Panc1 (cell line): ENCODE results near the gene SFT2D2. TPM values are rescaled to one million over a fixed set of nuclear protein-coding genes. Genes with fewer than 3 reads are reported as not detected.

ENCODE experiments used
- ATAC-seq: fragments of 200-7000 bp; cut with Tn5 transposase; 2 replicates; pipeline ENCODE4 v1.9.1; 2020; ENCODE audit warnings: mild to moderate bottlenecking, moderate library complexity
- BruUV-seq: library from RNA; stranded (reverse); fragments of 400-500 nt; replicated peaks from 2 replicates; lab custom pipeline; 2021; lab: Mats Ljungman, UMichigan
- CTCF ChIA-PET: fragments of 300-600 bp; sonication (Branson Sonifier 250); formaldehyde crosslinking; loops from one replicate; lab custom pipeline; 2022; ENCODE audit warnings: antibody characterized with exemption; lab: Charles Lee
- POLR2A ChIA-PET: fragments of 300-600 bp; sonication (Branson Sonifier 250); formaldehyde crosslinking; loops from one replicate; lab custom pipeline; 2022; ENCODE audit warnings: antibody characterized with exemption; lab: Charles Lee
- DNase-seq: peaks from one replicate; pipeline ENCODE4 v3.0.0-alpha.2; 2010; ENCODE audit warnings: low read depth, low spot score
- H3K27ac ChIP-seq: 2 replicates; pipeline ENCODE4 v1.5.1; 2011; ENCODE audit warnings: mild to moderate bottlenecking, low read length, inconsistent platforms
- H3K27me3 ChIP-seq: fragments of 200-500 bp; sonication (Bioruptor generic); 2 replicates; pipeline ENCODE4 v1.6.0; 2014; ENCODE audit warnings: low read length, inconsistent platforms; ENCODE audit not compliant: control insufficient read depth, insufficient read depth
- H3K36me3 ChIP-seq: fragments of 200-500 bp; sonication (Bioruptor generic); 2 replicates; pipeline ENCODE4 v1.5.1; 2014; ENCODE audit warnings: inconsistent platforms, mild to moderate bottlenecking, low read length, moderate library complexity; ENCODE audit not compliant: control insufficient read depth, insufficient read depth
- H3K4me1 ChIP-seq: 2 replicates; pipeline ENCODE4 v1.5.1; 2011; ENCODE audit warnings: inconsistent platforms, mild to moderate bottlenecking, low read length, moderate library complexity; ENCODE audit not compliant: control insufficient read depth, insufficient read depth
- H3K4me3 ChIP-seq, 2 experiments: 2 replicates each; pipeline ENCODE4 v1.5.1; 2011 to 2012; ENCODE audit warnings: low read depth in 2 of 2, low read length in 2 of 2, mild to moderate bottlenecking in 2 of 2, inconsistent platforms in 1 of 2, moderate library complexity in 1 of 2
- H3K9me3 ChIP-seq: fragments of 200-500 bp; sonication (Bioruptor generic); 2 replicates; pipeline ENCODE4 v1.5.1; 2014; ENCODE audit warnings: low read depth, mild to moderate bottlenecking, inconsistent platforms, low read length, moderate library complexity; ENCODE audit not compliant: control insufficient read depth, insufficient read depth
- CTCF ChIP-seq: fragments of 450-650 bp; IDR thresholded peaks from 2 replicates; pipeline ENCODE4 v1.5.1; 2017; ENCODE audit warnings: mild to moderate bottlenecking
- POLR2AphosphoS5 ChIP-seq: IDR thresholded peaks from 2 replicates; pipeline ENCODE4 v1.6.1; 2012; ENCODE audit warnings: mild to moderate bottlenecking, low read depth, low read length, moderate library complexity
- REST ChIP-seq, 2 experiments: IDR thresholded peaks; 2 replicates each; pipeline ENCODE4 v1.6.1; 2011 to 2012; ENCODE audit warnings: low read depth in 2 of 2, control low read depth in 1 of 2, low read length in 1 of 2, mild to moderate bottlenecking in 1 of 2, moderate library complexity in 1 of 2; ENCODE audit not compliant: insufficient read depth in 1 of 2
- SIN3A ChIP-seq: IDR thresholded peaks from 2 replicates; pipeline ENCODE4 v1.6.1; 2012; ENCODE audit warnings: low read depth, mild to moderate bottlenecking, low read length, moderate library complexity, borderline replicate concordance; ENCODE audit not compliant: insufficient read depth
- TCF7L2 ChIP-seq: IDR thresholded peaks from 2 replicates; pipeline ENCODE4 v1.6.1; 2011; ENCODE audit warnings: mild to moderate bottlenecking, low read depth, low read length, inconsistent platforms
- in situ Hi-C: cut with HindIII; loops from 2 replicates; pipeline ENCODE4 v1.10.0; 2016; ENCODE audit warnings: low sequenced_read_pairs, low pct_unique_long_range_greater_than_20kb
- intact Hi-C: fragments of 100-400 bp; cut with micrococcal nuclease; formaldehyde crosslinking; loops from one replicate; pipeline ENCODE4 v1.10.0; 2022; ENCODE audit not compliant: unreplicated experiment
- total RNA-seq: library from RNA; stranded (reverse); gene quantifications from one replicate; pipeline ENCODE4 v1.2.1, GENCODE V29; 2021; ENCODE audit not compliant: unreplicated experiment

The SFT2D2 gene
- total RNA-seq, 1 experiment from 2014 or later, result 68.1 TPM

- DNase-seq (no peak), ATAC-seq (no peak)
- in situ Hi-C loops, result no loop called here
- Histone ChIP-seq H3K4me3 (no peak overlapping the region), H3K9me3 (no peaks in the 10 kb centered on the region), H3K36me3 (no peaks in the 10 kb centered on the region), H3K27ac (no peak overlapping the region), H3K27me3 (no peaks in the 10 kb centered on the region), H3K4me1 (no peaks in the 10 kb centered on the region; the same call in 1 of the 2 replicates)
- intact Hi-C loops, result no loop called here
- TF ChIP-seq SIN3A (no peak), CTCF (no peak), TCF7L2 (no peak), POLR2AphosphoS5 (no peak), REST (IDR thresholded peaks at IDR 0.05; ENCODE audit: insufficient read depth in 1 of 2, low read depth in 2 of 2, low read length in 1 of 2) (no peak)
- ChIA-PET POLR2A (no interaction called here), CTCF (no interaction called here)
- no TSS peak for BruUV-seq
These were observed 59.7 kb downstream of the SFT2D2 start for GRCh38 chr1:168285521-168285790.

- Histone ChIP-seq H3K27me3 (no peaks in the 10 kb centered on the region), H3K9me3 (no peaks in the 10 kb centered on the region), H3K4me3 (no peak overlapping the region), H3K27ac (no peak overlapping the region), H3K36me3 (no peaks in the 10 kb centered on the region), H3K4me1 (no peaks in the 10 kb centered on the region; the same call in 1 of the 2 replicates)
- CTCF ChIA-PET, result no interaction called here
- intact Hi-C loops, result no loop called here
- TF ChIP-seq POLR2AphosphoS5, result no peak
- no peak for TF ChIP-seq SIN3A
- TF ChIP-seq TCF7L2, result no peak
- no peak for TF ChIP-seq REST (IDR thresholded peaks at IDR 0.05; ENCODE audit: insufficient read depth in 1 of 2, low read depth in 2 of 2, low read length in 1 of 2)
- TF ChIP-seq CTCF, result no peak
- in situ Hi-C loops, result no loop called here
- BruUV-seq, result no TSS peak
- ATAC-seq, result no peak
- POLR2A ChIA-PET, result no interaction called here
- no peak for DNase-seq
These were observed 60.4 kb downstream of the SFT2D2 start for GRCh38 chr1:168285971-168286927.
